ENCODE data around the gene DAZAP1.

GRCh38 chr19:1410789-1411188 lies 3.4 kb downstream of the DAZAP1 start:
- TF ChIP-seq, protein P1, sequence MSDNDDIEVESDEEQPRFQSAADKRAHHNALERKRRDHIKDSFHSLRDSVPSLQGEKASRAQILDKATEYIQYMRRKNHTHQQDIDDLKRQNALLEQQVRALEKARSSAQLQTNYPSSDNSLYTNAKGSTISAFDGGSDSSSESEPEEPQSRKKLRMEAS (IDR thresholded peaks at IDR 0.05; ENCODE audit: low read depth): no peak
- TF ChIP-seq, protein P2, sequence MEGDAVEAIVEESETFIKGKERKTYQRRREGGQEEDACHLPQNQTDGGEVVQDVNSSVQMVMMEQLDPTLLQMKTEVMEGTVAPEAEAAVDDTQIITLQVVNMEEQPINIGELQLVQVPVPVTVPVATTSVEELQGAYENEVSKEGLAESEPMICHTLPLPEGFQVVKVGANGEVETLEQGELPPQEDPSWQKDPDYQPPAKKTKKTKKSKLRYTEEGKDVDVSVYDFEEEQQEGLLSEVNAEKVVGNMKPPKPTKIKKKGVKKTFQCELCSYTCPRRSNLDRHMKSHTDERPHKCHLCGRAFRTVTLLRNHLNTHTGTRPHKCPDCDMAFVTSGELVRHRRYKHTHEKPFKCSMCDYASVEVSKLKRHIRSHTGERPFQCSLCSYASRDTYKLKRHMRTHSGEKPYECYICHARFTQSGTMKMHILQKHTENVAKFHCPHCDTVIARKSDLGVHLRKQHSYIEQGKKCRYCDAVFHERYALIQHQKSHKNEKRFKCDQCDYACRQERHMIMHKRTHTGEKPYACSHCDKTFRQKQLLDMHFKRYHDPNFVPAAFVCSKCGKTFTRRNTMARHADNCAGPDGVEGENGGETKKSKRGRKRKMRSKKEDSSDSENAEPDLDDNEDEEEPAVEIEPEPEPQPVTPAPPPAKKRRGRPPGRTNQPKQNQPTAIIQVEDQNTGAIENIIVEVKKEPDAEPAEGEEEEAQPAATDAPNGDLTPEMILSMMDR (IDR thresholded peaks at IDR 0.05): no peak
- no peak for TF ChIP-seq FOXM1 (IDR thresholded peaks at IDR 0.05; ENCODE audit: low read depth)
- no peak for TF ChIP-seq EP300 (IDR thresholded peaks at IDR 0.05; ENCODE audit: borderline replicate concordance in 1 of 2, low read depth in 1 of 2, low read length in 1 of 2)
- no peak for TF ChIP-seq POLR2AphosphoS5 (IDR thresholded peaks at IDR 0.05; ENCODE audit: low read depth, low read length)
- TF ChIP-seq, protein P3, sequence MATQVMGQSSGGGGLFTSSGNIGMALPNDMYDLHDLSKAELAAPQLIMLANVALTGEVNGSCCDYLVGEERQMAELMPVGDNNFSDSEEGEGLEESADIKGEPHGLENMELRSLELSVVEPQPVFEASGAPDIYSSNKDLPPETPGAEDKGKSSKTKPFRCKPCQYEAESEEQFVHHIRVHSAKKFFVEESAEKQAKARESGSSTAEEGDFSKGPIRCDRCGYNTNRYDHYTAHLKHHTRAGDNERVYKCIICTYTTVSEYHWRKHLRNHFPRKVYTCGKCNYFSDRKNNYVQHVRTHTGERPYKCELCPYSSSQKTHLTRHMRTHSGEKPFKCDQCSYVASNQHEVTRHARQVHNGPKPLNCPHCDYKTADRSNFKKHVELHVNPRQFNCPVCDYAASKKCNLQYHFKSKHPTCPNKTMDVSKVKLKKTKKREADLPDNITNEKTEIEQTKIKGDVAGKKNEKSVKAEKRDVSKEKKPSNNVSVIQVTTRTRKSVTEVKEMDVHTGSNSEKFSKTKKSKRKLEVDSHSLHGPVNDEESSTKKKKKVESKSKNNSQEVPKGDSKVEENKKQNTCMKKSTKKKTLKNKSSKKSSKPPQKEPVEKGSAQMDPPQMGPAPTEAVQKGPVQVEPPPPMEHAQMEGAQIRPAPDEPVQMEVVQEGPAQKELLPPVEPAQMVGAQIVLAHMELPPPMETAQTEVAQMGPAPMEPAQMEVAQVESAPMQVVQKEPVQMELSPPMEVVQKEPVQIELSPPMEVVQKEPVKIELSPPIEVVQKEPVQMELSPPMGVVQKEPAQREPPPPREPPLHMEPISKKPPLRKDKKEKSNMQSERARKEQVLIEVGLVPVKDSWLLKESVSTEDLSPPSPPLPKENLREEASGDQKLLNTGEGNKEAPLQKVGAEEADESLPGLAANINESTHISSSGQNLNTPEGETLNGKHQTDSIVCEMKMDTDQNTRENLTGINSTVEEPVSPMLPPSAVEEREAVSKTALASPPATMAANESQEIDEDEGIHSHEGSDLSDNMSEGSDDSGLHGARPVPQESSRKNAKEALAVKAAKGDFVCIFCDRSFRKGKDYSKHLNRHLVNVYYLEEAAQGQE (IDR thresholded peaks at IDR 0.05; ENCODE audit: low read depth, low read length): no peak
- TF ChIP-seq TAF1 (IDR thresholded peaks at IDR 0.05; ENCODE audit: borderline replicate concordance, low read depth, low read length): no peak
- TF ChIP-seq JUND (IDR thresholded peaks at IDR 0.05): no peak
- no peak for TF ChIP-seq YY1 (IDR thresholded peaks at IDR 0.05; ENCODE audit: low read depth)
- TF ChIP-seq, protein P4, sequence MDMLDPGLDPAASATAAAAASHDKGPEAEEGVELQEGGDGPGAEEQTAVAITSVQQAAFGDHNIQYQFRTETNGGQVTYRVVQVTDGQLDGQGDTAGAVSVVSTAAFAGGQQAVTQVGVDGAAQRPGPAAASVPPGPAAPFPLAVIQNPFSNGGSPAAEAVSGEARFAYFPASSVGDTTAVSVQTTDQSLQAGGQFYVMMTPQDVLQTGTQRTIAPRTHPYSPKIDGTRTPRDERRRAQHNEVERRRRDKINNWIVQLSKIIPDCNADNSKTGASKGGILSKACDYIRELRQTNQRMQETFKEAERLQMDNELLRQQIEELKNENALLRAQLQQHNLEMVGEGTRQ (IDR thresholded peaks at IDR 0.05; ENCODE audit: borderline replicate concordance, low read depth, low read length): no peak
- no peak for TF ChIP-seq FOXJ3 (CRISPR knock-in tag; IDR thresholded peaks at IDR 0.05)
- TF ChIP-seq RAD21 (IDR thresholded peaks at IDR 0.05; ENCODE audit: low read length): no peak

Measured in SK-N-SH (cell line).